Activated CD4-positive, alpha-beta memory T cell treated with anti-CD3 and anti-CD28 coated beads for 36 hours (primary cell): ENCODE data around the gene CALM3. TPM values are rescaled to one million over a fixed set of nuclear protein-coding genes. Genes with fewer than 3 reads are reported as not detected.
"Not testable (repeated sequence)": the region's sequence is repeated elsewhere in the genome, so short reads cannot be mapped to it uniquely, and the experiment has no call there.

Source experiments
- CTCF ChIA-PET: fragments of 350-600 bp; sonication (Branson Sonifier 250); formaldehyde crosslinking; loops from one replicate; lab custom pipeline; 2021; ENCODE audit warnings: antibody characterized with exemption, inconsistent platforms; lab: Charles Lee
- POLR2A ChIA-PET: fragments of 350-600 bp; sonication (Branson Sonifier 250); formaldehyde crosslinking; loops from one replicate; lab custom pipeline; 2021; ENCODE audit warnings: antibody characterized with exemption; lab: Charles Lee
- DNase-seq: peaks from one replicate; pipeline ENCODE4 v3.0.0-alpha.2; 2020
- H3K27ac Mint-ChIP-seq: one replicate; pipeline ENCODE4 v1.8.0; 2021; ENCODE audit warnings: mixed read lengths
- H3K27me3 Mint-ChIP-seq: one replicate; pipeline ENCODE4 v1.8.0; 2021; ENCODE audit warnings: mixed read lengths
- H3K36me3 Mint-ChIP-seq: one replicate; pipeline ENCODE4 v1.8.0; 2021; ENCODE audit warnings: mixed read lengths
- H3K4me1 Mint-ChIP-seq: one replicate; pipeline ENCODE4 v1.8.0; 2021; ENCODE audit warnings: low read depth, mixed read lengths
- H3K4me3 Mint-ChIP-seq: one replicate; pipeline ENCODE4 v1.8.0; 2021; ENCODE audit warnings: mild to moderate bottlenecking, mixed read lengths
- H3K9me3 Mint-ChIP-seq: one replicate; pipeline ENCODE4 v1.8.0; 2021; ENCODE audit warnings: mixed read lengths
- intact Hi-C: fragments of 100-400 bp; cut with micrococcal nuclease; formaldehyde crosslinking; loops from one replicate; pipeline ENCODE4 v1.15.1; 2023
- total RNA-seq, 2 experiments: library from RNA; stranded (reverse); gene quantifications; one replicate each; pipeline ENCODE4 v1.2.3, GENCODE V29; 2021

CALM3 gene
- total RNA-seq, 2 experiments from 2014 or later: 410 to 425 TPM

GRCh38 chr19:46625731-46626130, 24.6 kb downstream of the CALM3 start:
- Mint-ChIP-seq H3K4me3 (no peak overlapping the region), H3K4me1 (peaks cover 29% of the 10 kb centered on the region), H3K27me3 (no peaks in the 10 kb centered on the region), H3K36me3 (peaks cover 12% of the 10 kb centered on the region), H3K27ac (peak overlapping the region; percentile 74), H3K9me3 (no peaks in the 10 kb centered on the region)
- ChIA-PET CTCF (interaction anchor here (0.7 to 5.0 kb wide), 3 partner anchors 9 to 36 kb away, joined by 3 to 28 read pairs (median 3); no protein-coding TSS in a partner anchor), POLR2A (interaction anchor here (1.1 to 1.4 kb wide), 2 partner anchors 31 to 35 kb away, joined by 3 read pairs; partner anchors contain the start of gene DACT3)
- intact Hi-C loops: loop anchor here (1.0 kb wide), 1 partner anchor 9 kb away; no protein-coding TSS in a partner anchor
- no peak for DNase-seq

DNA sequence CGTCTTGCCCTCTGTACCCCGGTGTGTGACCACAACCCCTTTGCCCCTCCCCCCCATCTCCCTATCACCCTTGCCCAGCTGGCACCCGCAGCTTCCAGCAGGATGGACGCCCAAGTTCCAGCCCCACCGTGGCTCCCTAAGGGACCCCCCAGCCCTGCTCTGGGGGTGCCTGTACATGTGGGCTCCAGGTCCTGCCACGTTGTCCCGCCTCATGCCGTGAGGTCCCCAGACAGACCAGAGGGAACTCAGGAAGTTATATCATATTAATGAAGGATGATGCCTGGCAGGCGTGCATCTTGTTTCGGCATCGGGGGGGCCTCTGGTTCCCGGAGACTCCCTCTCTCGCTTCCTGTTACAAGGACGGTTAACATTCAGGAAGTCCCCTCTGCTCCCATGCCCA, 25.3 kb downstream of the CALM3 start:
- peaks cover 12% of the 10 kb centered on the region for H3K36me3 Mint-ChIP-seq
- CTCF ChIA-PET: interaction anchor here (0.7 to 5.0 kb wide), 3 partner anchors 9 to 35 kb away, joined by 3 to 28 read pairs (median 3); no protein-coding TSS in a partner anchor
- H3K4me1 Mint-ChIP-seq: peaks cover 24% of the 10 kb centered on the region
- intact Hi-C loops: no loop called here
- H3K27me3 Mint-ChIP-seq: no peaks in the 10 kb centered on the region
- H3K9me3 Mint-ChIP-seq: no peaks in the 10 kb centered on the region
- no peak for DNase-seq
- H3K4me3 Mint-ChIP-seq: no peak overlapping the region
- H3K27ac Mint-ChIP-seq: no peak overlapping the region
- POLR2A ChIA-PET: interaction anchor here (1.4 kb wide), 1 partner anchor 35 kb away, joined by 3 read pairs; the partner anchor contains the start of gene DACT3

GRCh38 chr19:46628970-46629369, 27.8 kb downstream of the CALM3 start:
- intact Hi-C loops, DNase-seq, H3K9me3 Mint-ChIP-seq, H3K4me3 Mint-ChIP-seq, H3K36me3 Mint-ChIP-seq, POLR2A ChIA-PET, H3K27me3 Mint-ChIP-seq, H3K27ac Mint-ChIP-seq: not testable (repeated sequence)
- CTCF ChIA-PET: interaction anchor here (0.8 to 1.7 kb wide), 3 partner anchors 15 to 125 kb away, joined by 3 to 5 read pairs (median 4); partner anchors contain the start of gene DACT3
- peaks cover 25% of the 10 kb centered on the region for H3K4me1 Mint-ChIP-seq

DNA sequence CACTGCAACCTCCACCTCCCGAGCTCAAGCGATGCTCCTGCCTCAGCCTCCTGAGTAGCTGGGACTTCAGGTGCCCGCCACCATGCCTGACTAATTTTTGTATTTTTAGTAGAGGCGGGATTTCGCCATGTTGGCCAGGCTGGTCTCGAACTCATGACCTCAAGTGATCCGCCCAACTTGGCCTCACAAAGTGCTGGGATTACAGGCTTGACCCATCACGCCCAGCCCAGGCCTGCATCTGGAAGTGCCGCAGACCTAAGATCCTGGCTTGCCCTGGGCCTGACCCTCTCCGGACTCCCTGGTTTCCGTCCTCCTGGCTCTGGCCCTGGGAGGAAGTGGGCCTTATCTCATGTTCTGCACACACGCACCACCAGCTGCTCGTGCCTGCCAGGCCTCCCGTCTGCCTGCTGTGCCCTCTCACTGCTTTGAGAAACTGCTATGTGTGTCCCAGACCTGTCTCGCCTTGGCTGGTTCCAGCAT, 28.5 kb downstream of the CALM3 start:
- H3K4me1 Mint-ChIP-seq: peaks cover 22% of the 10 kb centered on the region
- ChIA-PET POLR2A (interaction anchor here (0.6 kb wide), 1 partner anchor 29 kb away, joined by 4 read pairs; the partner anchor contains the start of gene CALM3), CTCF (interaction anchor here (0.8 to 1.0 kb wide), 2 partner anchors 15 to 32 kb away, joined by 3 to 4 read pairs; partner anchors contain the start of gene DACT3)
- no peaks in the 10 kb centered on the region for H3K9me3 Mint-ChIP-seq
- no peak for DNase-seq
- H3K27me3 Mint-ChIP-seq: no peaks in the 10 kb centered on the region
- intact Hi-C loops: no loop called here
- peaks cover 2% of the 10 kb centered on the region for H3K36me3 Mint-ChIP-seq
- H3K27ac Mint-ChIP-seq: no peak overlapping the region
- no peak overlapping the region for H3K4me3 Mint-ChIP-seq

- intact Hi-C loops: no loop called here
- Mint-ChIP-seq H3K4me3 (no peak overlapping the region), H3K27me3 (no peaks in the 10 kb centered on the region), H3K9me3 (no peaks in the 10 kb centered on the region), H3K4me1 (peaks cover 19% of the 10 kb centered on the region), H3K36me3 (no peaks in the 10 kb centered on the region), H3K27ac (no peak overlapping the region)
- ChIA-PET POLR2A (no interaction called here), CTCF (interaction anchor here (1.0 to 1.7 kb wide), 3 partner anchors 14 to 18 kb away, joined by 3 to 6 read pairs (median 5); no protein-coding TSS in a partner anchor)
- DNase-seq: no peak
Observed at GRCh38 chr19:46630586-46631205, 29.6 kb downstream of the CALM3 start.

DNA sequence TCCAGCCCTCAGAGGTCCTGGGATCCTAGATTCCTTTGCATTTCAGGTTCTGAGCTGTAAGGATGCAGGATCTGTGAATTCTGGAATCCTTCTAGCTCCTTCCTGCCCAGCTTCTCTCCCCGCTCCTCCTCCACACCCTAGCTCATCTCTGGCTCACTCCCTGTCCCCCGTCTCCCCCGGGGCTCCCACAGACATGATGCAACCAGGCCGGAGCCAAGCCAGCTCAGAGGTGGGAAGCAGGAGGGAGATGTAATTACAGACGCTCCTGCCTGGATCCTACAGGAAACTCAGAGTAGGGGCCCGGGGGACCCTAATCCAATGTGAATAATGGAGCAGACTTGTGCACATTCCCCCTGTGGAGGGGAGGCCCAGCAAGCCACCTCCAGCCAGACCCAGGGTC, 30.4 kb downstream of the CALM3 start:
- Mint-ChIP-seq H3K36me3 (no peaks in the 10 kb centered on the region), H3K9me3 (no peaks in the 10 kb centered on the region), H3K27ac (no peak overlapping the region), H3K4me3 (no peak overlapping the region), H3K27me3 (no peaks in the 10 kb centered on the region), H3K4me1 (peaks cover 20% of the 10 kb centered on the region)
- ChIA-PET CTCF (interaction anchor here (1.0 to 1.7 kb wide), 5 partner anchors 14 to 102 kb away, joined by 3 to 6 read pairs (median 3); no protein-coding TSS in a partner anchor), POLR2A (interaction anchor here (1.1 kb wide), 1 partner anchor 83 kb away, joined by 3 read pairs; no protein-coding TSS in a partner anchor)
- DNase-seq: no peak
- intact Hi-C loops: no loop called here

GRCh38 chr19:46633130-46633529, 32.0 kb downstream of the CALM3 start:
- no peak for DNase-seq
- Mint-ChIP-seq H3K36me3 (no peaks in the 10 kb centered on the region), H3K4me3 (peak overlapping the region; percentile 76), H3K4me1 (peaks cover 20% of the 10 kb centered on the region), H3K9me3 (no peaks in the 10 kb centered on the region), H3K27me3 (no peaks in the 10 kb centered on the region), H3K27ac (peak overlapping the region; percentile 21)
- intact Hi-C loops: no loop called here
- ChIA-PET CTCF (interaction anchor here (1.1 to 3.0 kb wide), 6 partner anchors 11 to 121 kb away, joined by 3 to 14 read pairs (median 4); partner anchors contain the start of genes CALM3 and DACT3), POLR2A (no interaction called here)

DNA sequence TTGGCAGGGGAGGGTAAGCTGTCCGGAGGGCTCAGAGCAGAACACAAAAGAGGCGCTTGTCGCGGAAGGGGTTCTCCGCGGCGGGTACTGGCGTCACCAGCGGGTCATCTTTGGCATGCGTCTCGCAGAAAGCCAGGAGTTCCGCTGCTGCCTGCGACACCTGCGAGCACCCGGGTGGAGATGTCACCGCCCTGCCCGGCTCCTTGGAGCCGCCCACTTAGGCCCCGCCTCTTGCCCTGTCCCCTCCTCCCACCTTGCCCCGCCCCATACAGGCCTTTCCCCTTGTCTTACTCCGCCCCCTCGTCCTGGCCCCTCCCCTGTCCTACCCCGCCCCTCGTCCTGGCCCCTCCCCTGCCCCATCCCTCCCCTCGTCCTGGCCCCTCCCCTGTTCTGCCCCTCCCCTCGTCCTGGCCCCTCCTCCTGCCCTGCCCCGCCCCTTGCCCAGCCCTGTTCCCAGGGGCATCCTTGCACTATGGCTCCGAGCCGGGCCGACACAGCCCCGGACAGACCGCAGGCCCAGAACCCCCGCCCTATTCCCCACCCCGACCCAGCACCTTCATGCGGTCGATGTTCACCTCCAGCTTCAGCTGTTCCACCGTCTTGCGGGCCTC, 33.0 kb downstream of the CALM3 start:
- H3K27me3 Mint-ChIP-seq: no peaks in the 10 kb centered on the region
- peak; percentile 99 for DNase-seq
- peak overlapping the region; percentile 40 for H3K27ac Mint-ChIP-seq
- CTCF ChIA-PET: interaction anchor here (0.9 to 3.0 kb wide), 7 partner anchors 12 to 120 kb away, joined by 3 to 14 read pairs (median 4); partner anchors contain the start of genes CALM3 and DACT3
- no peaks in the 10 kb centered on the region for H3K36me3 Mint-ChIP-seq
- intact Hi-C loops: loop anchor here (1.0 kb wide), 4 partner anchors 9 to 33 kb away; partner anchors contain the start of genes CALM3, DACT3 and PTGIR
- H3K9me3 Mint-ChIP-seq: no peaks in the 10 kb centered on the region
- POLR2A ChIA-PET: interaction anchor here (1.2 kb wide), 1 partner anchor 33 kb away, joined by 6 read pairs; the partner anchor contains the start of gene CALM3
- H3K4me3 Mint-ChIP-seq: peak overlapping the region; percentile 76
- peaks cover 20% of the 10 kb centered on the region for H3K4me1 Mint-ChIP-seq

DNA sequence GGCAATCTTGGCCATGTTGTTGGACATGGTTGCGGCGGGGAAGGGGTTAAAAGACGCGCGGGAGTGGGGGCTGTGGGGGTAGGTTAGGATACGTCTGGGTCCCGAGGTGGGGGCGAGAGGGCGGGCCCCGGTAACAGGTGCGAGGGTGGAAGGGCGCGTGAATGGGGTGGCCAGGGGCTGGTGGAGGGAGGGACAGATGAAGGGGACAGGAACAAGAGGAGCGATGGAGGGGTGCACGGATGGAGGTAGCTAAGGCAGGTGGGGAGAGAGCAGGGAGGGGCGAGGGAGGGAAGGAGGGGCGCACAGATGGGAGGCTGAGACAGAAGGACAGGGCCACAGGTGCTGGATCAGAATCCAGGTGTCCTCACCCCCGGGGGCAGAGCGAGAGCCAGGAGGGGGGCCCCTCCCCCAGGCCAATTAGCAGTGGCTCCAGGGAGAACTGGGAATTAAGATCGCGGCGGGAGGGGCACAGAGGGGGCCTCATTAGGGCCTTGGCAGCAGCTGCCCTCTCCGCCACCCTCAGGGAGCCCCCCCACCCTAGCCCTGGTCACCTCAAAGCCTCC, 33.6 kb downstream of the CALM3 start:
- no peak overlapping the region for H3K27ac Mint-ChIP-seq
- H3K4me1 Mint-ChIP-seq: peaks cover 20% of the 10 kb centered on the region
- H3K27me3 Mint-ChIP-seq: no peaks in the 10 kb centered on the region
- CTCF ChIA-PET: interaction anchor here (1.7 to 3.0 kb wide), 2 partner anchors 20 to 27 kb away, joined by 14 read pairs; partner anchors contain the start of gene DACT3
- no peaks in the 10 kb centered on the region for H3K36me3 Mint-ChIP-seq
- no peaks in the 10 kb centered on the region for H3K9me3 Mint-ChIP-seq
- DNase-seq: no peak
- peak overlapping the region; percentile 61 for H3K4me3 Mint-ChIP-seq
- intact Hi-C loops: loop anchor here (1.0 kb wide), 4 partner anchors 9 to 33 kb away; partner anchors contain the start of genes CALM3, DACT3 and PTGIR
- POLR2A ChIA-PET: interaction anchor here (0.7 to 1.2 kb wide), 2 partner anchors 27 to 34 kb away, joined by 3 to 6 read pairs; partner anchors contain the start of gene CALM3

DNA sequence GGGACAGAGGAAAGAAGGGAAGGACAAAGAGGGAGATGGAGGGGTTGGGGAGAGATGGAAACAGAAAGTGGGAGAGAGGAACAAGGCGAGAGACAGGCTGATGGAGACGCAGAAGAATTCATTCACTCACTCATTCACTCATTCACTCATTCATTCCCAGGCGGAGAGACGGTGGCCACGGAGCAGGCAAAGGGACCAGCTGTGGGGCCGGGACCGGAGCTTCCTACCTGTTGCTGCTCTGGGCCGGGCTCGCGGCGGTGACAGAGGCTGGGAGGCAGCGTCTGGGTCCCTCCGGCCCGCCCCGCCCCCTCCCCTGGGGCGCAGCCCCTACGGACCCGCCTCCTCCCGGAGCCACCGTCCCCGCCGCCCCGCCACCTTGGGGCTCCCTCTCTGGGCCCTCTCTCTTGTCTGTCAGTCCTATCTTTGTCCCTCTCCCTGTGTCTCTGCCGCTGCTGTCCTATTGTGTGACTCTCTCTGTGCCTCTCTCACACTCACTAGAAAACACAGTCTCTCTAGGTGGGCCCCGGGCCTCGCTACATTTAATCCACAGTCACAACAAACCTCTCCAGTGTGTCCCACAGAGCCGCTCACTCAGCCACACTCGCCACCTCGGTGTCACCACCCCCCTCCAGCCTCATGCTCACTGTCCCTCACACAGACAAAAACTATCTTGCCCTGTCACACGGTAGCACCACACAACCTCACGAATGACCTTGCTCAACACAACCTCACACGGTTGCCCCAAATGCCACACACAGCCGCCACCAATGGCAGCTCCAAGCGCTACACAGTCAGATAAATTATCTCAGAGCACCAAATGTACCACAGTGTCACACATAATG, 35.0 kb downstream of the CALM3 start, which contains the start of gene GNG8:
Gene GNG8, minus strand, starts transcription at position 283 of the 842 bp plus-strand sequence. CDS start 1,520 bp downstream, outside the sequence.
- ChIA-PET CTCF (interaction anchor here (0.6 kb wide), 1 partner anchor 94 kb away, joined by 4 read pairs; no protein-coding TSS in a partner anchor), POLR2A (no interaction called here)
- Mint-ChIP-seq H3K27me3 (peaks cover 3% of the 10 kb centered on the region), H3K36me3 (no peaks in the 10 kb centered on the region), H3K4me3 (peak within 1 kb of the TSS; percentile 68), H3K27ac (no peak within 1 kb of the TSS), H3K4me1 (peaks cover 20% of the 10 kb centered on the region), H3K9me3 (no peaks in the 10 kb centered on the region)
- peak; percentile 48 for DNase-seq
- intact Hi-C loops: no loop called here
